Spinal cord (tissue), 10 donors: ENCODE measurements around the gene SYT7. TPM values are rescaled to one million over a fixed set of nuclear protein-coding genes. Genes with fewer than 3 reads are reported as not detected.
A peak's percentile ranks its signal among the peaks of the same experiment; 100 is the strongest.
"Not testable (repeated sequence)": the region's sequence is repeated elsewhere in the genome, so short reads cannot be mapped to it uniquely, and the experiment has no call there.

Source experiments
- DNase-seq, 6 donors: peaks; one replicate each; pipeline versions ENCODE4 v3.0.0 to v3.0.0-alpha.2; 2013 to 2015; ENCODE audit warnings: low spot score in 6 of 6, low read depth in 4 of 6
- H3K27ac ChIP-seq: one replicate; pipeline ENCODE4 v1.5.1; 2013; ENCODE audit warnings: low read depth, low read length, control low read depth
- H3K27me3 ChIP-seq: one replicate; pipeline ENCODE4 v1.6.1; 2013; ENCODE audit warnings: low read length; ENCODE audit not compliant: control insufficient read depth, insufficient read depth
- H3K36me3 ChIP-seq: one replicate; pipeline ENCODE4 v1.6.1; 2013; ENCODE audit warnings: low read length; ENCODE audit not compliant: control insufficient read depth, insufficient read depth
- H3K4me1 ChIP-seq: one replicate; pipeline ENCODE4 v1.6.1; 2013; ENCODE audit warnings: low read length; ENCODE audit not compliant: control insufficient read depth, insufficient read depth
- H3K4me3 ChIP-seq: one replicate; pipeline ENCODE4 v1.5.1; 2013; ENCODE audit warnings: low read depth, low read length, control low read depth
- H3K9me3 ChIP-seq: one replicate; pipeline ENCODE4 v1.6.1; 2013; ENCODE audit warnings: low read length; ENCODE audit not compliant: control insufficient read depth, insufficient read depth
- WGBS: methylation state at CpG from one replicate; pipeline ENCODE4 v1.1.5; 2013; ENCODE audit warnings: missing lambda C conversion rate; ENCODE audit not compliant: insufficient coverage; 5-methylcytosine and 5-hydroxymethylcytosine counted together
- polyA plus RNA-seq, 2 donors: library from polyadenylated mRNA; unstranded; fragments of 120-200 nt; gene quantifications; one replicate each; pipeline ENCODE4 v1.2.1, GENCODE V29; 2013; ENCODE audit not compliant: insufficient read length in 2 of 2
- total RNA-seq, 2 donors: library from RNA; depleted of rRNA in 1 of 2; stranded (reverse); fragments of 120-200 nt in 1 of 2; fragments of >200 nt in 1 of 2; gene quantifications; one replicate each; pipeline versions ENCODE4 v1.2.3 to v1.2.4, GENCODE V29; 2013 to 2014
- donor health status: healthy.

The SYT7 gene
- total and polyA plus RNA-seq, 4 donors: 9.8 to 57.7 (median 41.3) TPM

DNA sequence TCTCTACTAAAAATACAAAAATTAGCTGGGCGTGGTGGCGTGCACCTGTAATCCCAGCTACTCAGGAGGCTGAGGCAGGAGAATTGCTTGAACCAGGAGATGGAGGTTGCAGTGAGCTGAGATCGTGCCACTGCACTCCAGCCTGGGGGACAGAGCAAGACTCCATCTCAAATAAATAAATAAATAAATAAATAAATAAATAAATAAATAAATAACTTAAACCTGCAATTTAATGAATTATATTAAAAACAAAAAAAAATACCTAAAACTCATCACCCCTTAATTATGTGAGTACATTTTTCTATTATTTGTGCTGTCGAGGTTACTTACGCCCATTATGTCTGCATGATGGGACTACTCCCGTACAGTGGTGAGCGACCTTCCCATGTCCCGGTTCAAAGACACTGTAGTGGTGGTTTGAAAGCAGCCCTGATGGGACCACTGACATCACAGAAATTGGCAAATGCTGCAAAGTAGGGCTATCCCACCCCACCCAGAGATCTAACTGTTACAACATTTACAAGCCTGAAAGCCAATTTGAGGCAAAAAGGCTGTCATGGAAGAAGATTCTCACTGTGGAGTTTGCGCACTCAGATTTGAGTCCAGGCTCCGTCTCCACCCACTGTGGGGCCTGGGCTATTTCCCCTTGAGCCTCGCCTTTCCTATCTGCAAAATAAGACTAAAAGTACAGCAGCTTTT, 101.4 kb downstream of the SYT7 start:
- not testable (repeated sequence) for H3K4me3 ChIP-seq, H3K27ac ChIP-seq, H3K27me3 ChIP-seq, DNase-seq, H3K36me3 ChIP-seq, H3K9me3 ChIP-seq
- peaks cover 60% of the 10 kb centered on the region for H3K4me1 ChIP-seq
- WGBS: 91% methylated on average over 3 of the region's 11 CpGs

DNA sequence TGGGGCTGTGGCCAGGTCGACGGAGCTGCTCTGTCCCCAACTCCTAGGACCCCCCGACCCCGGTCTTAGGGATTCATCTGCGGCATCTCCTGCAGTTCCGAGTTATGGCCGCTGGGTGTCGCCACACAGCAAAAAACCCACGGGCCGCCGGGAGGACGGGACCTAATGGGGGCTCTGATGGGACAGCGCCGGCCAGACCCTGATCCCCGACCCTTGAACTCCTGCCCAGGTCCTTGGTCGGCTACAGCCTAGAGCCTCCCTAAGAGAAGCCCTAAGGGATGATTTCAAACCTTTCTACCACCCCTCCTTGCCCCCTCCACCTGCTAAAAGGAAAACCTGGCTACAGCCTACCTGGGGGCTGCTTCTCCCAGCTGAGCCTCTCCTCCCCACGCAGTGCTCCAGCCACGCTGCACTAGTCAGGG, 103.1 kb downstream of the SYT7 start:
- H3K4me1 ChIP-seq: peaks cover 69% of the 10 kb centered on the region
- 4% methylated on average over 18 of the region's 18 CpGs for WGBS
- H3K27ac ChIP-seq: no peak overlapping the region
- H3K36me3 ChIP-seq: peaks cover 3% of the 10 kb centered on the region
- H3K9me3 ChIP-seq: no peaks in the 10 kb centered on the region
- no peaks in the 10 kb centered on the region for H3K27me3 ChIP-seq
- peak in 2 of 6 donors; percentile 73 to 80 for DNase-seq
- no peak overlapping the region for H3K4me3 ChIP-seq

DNA sequence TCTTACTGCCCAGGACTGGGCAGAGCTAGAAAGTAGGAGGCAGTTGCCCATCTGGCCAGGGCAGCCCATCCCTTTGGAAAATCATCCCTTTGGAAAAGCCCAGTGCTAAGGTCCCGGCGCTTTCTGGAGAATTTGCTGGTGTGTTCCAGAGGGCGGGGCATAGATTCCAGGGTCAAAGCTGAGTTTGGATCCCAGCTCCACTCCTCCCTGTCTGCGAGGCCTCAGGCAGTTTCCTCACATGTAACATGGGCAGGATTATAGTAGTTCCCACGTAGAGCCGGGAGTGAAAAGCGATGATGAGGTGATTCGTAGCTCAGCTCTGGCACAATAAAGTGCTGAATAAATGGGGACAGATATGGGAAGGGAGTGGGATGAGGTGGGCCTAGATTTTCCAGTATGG, 103.8 kb downstream of the SYT7 start:
- DNase-seq: no peak
- no peaks in the 10 kb centered on the region for H3K9me3 ChIP-seq
- H3K36me3 ChIP-seq: peaks cover 3% of the 10 kb centered on the region

DNA sequence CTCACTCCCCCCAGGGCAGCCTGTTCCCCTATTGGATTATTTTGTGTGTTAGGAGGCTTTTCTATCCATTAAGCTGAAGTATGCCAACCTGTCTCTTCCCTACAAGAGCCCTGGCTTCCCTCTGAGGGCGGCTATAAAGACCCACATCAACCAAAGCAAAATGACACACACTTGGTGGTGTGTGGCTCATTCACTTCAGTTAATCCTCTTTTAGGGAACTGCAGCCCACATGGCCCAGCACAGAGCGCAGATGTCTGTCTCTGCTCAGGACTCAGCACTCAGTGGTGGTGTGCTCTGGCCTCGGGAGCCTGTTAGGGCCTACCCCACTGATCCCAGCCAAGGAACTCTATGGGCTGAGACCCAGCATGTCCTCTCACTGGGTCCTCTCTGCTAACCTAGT, 104.5 kb downstream of the SYT7 start:
- Histone ChIP-seq H3K27ac (no peak overlapping the region), H3K27me3 (no peaks in the 10 kb centered on the region), H3K9me3 (no peaks in the 10 kb centered on the region), H3K4me1 (peaks cover 66% of the 10 kb centered on the region), H3K36me3 (peaks cover 5% of the 10 kb centered on the region), H3K4me3 (no peak overlapping the region)
- WGBS: 91% methylated on average over 3 of the region's 3 CpGs
- DNase-seq: peak in 1 of 6 donors; percentile 58

More for the DNA sequence above, 103.8 kb downstream of the SYT7 start:
- WGBS: 77% methylated on average over 8 of the region's 8 CpGs
- H3K4me3 ChIP-seq: no peak overlapping the region
- no peaks in the 10 kb centered on the region for H3K27me3 ChIP-seq
- H3K4me1 ChIP-seq: peaks cover 66% of the 10 kb centered on the region
- H3K27ac ChIP-seq: no peak overlapping the region

DNA sequence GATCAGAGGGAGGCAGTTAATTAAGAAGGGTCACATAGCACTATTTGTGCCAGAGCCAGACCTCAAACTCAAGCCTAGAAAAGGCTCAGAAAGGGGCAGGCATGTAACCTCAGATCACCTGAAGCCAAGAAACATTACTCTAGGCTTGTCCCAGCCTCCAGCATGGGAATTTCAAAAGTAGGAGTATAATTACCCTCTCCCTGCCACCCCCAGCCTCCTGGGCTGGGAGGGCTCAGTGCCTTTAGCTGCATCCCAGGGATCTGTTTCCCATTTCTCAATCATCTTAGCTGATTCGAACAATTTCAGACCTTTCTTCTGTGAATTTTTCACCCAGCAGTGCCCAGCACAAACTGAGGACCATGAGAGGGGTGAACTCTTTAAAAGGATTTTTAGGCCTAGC, 105.4 kb downstream of the SYT7 start:
- H3K27ac ChIP-seq: no peak overlapping the region
- no peaks in the 10 kb centered on the region for H3K9me3 ChIP-seq
- no peak for DNase-seq
- peaks cover 65% of the 10 kb centered on the region for H3K4me1 ChIP-seq
- no CpG with 5 or more reads among the region's 1 CpG for WGBS
- H3K4me3 ChIP-seq: no peak overlapping the region
- peaks cover 8% of the 10 kb centered on the region for H3K36me3 ChIP-seq
- no peaks in the 10 kb centered on the region for H3K27me3 ChIP-seq

DNA sequence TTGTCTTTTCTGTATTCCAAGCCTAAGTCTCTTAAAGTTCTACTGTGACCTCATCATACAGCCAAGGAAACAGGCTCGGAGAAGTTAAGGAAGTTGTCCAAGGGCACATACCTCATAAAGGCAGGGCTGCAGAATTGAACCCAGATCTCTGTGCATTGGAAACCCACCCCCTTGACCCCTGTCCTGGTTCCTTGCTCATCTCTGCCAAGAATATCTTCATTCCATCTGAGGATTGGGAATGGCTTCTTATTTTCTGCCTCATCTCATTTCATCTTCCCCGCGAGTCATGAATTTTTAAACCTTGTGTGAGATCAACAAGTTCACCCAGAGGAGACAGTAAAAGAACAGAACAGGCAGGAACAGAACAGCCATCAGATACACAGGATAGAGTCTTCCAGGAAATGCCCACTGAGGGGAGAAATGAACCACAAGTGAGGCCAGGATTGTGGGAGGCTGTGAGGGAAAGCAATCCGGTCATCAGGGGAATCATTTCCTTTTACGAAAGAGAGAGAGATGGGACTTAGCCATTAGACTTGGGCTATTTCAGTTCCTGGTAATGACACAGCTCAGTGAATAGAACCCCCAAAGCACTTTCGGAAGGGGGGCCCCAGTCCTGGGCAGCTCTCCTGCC, 106.7 kb downstream of the SYT7 start:
- Histone ChIP-seq H3K9me3 (no peaks in the 10 kb centered on the region), H3K27me3 (no peaks in the 10 kb centered on the region), H3K27ac (no peak overlapping the region), H3K36me3 (peaks cover 8% of the 10 kb centered on the region), H3K4me3 (no peak overlapping the region), H3K4me1 (peaks cover 58% of the 10 kb centered on the region)
- 74% methylated on average over 4 of the region's 6 CpGs for WGBS
- DNase-seq: peak in 1 of 6 donors; percentile 64

DNA sequence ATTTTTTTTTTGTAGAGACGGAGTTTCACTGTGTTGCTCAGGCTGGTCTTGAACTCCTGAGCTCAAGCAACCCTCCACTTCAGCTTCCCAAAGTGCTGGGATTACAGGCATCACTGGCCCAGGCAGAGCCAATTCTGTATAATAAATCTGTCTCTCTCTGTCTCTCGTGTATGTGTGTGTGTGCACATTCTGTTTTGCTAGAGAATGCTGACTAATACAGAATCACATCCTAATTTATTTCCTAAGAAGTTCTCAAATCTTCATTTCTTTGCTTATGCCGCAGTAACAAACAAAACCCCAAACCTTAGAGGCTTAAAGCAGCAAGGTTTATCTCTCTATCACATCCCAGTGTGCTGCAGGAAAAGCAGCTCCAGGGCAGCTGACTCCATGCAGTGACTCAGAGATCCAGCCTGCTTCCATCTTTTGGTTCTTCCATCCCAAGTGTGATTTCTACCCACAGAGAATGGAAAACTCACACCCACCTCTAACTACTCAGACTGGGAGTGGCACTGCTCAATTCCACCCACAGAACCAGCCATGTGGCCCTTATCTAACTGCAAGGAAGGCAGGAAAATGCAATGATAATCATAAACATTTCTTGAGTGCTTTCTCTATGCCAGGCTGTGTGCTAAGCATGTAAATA, 107.4 kb downstream of the SYT7 start:
- WGBS: 75% methylated on average over 1 of the region's 3 CpGs
- DNase-seq: no peak
- Histone ChIP-seq H3K4me1 (peaks cover 52% of the 10 kb centered on the region), H3K9me3 (no peaks in the 10 kb centered on the region), H3K36me3 (peaks cover 8% of the 10 kb centered on the region), H3K27me3 (no peaks in the 10 kb centered on the region), H3K4me3 (no peak overlapping the region), H3K27ac (peak overlapping the region; percentile 48)

DNA sequence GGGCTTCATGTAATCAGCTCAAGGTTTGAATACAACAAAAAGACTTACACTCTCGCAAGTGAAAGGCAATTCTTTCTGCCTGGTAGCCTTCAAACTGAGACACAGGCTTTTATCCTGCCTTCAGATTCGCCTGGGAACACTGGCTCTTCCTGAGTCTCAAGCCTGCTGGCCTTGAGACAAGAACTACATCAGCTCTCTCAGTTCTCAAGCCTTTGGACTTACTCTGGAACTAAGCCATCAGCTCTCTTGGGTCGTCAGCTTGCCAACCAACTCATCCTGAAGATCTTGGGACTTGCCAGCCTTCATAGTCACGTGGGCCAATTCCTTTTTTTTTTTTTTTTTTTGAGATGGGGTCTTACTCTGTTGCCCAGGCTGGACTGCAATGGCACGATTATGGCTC, 108.0 kb downstream of the SYT7 start:
- DNase-seq: peak in 5 of 6 donors; percentile 36 to 94 (median 82)
- WGBS: 36% methylated on average over 3 of the region's 5 CpGs
- H3K36me3 ChIP-seq: peaks cover 8% of the 10 kb centered on the region
- H3K4me3 ChIP-seq: no peak overlapping the region
- H3K27me3 ChIP-seq: no peaks in the 10 kb centered on the region
- no peaks in the 10 kb centered on the region for H3K9me3 ChIP-seq
- peaks cover 50% of the 10 kb centered on the region for H3K4me1 ChIP-seq
- H3K27ac ChIP-seq: peak overlapping the region; percentile 88

DNA sequence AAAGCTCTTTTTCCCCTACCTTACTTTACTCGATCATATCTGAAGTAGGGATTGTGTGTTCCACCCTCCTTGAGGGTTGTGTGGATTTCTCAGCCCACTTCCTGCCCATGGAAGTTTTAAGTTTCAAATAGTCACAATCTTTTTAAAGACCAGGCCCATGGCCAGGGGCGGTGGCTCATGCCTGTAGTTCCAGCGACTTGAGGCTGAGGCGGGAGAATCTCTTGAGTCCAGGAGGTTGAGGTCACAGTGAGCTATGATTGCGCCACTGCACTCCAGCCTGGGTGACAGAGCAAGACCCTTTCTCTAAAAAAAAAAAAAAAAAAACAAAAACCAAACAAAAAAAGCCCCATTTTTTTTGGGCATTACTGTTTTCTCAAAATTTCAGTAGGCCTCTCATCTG, 108.6 kb downstream of the SYT7 start:
- peaks cover 44% of the 10 kb centered on the region for H3K4me1 ChIP-seq
- no peaks in the 10 kb centered on the region for H3K27me3 ChIP-seq
- no peaks in the 10 kb centered on the region for H3K9me3 ChIP-seq
- peak overlapping the region; percentile 88 for H3K27ac ChIP-seq
- H3K4me3 ChIP-seq: no peak overlapping the region
- 80% methylated on average over 4 of the region's 5 CpGs for WGBS
- H3K36me3 ChIP-seq: peaks cover 8% of the 10 kb centered on the region
- DNase-seq: no peak
